Testis (tissue), 2 donors: Measurements from ENCODE around the gene IL22.

Source experiments
- CTCF ChIP-seq, 3 experiments: fragments of 450-650 bp in 2 of 3; fragments of 200-600 bp in 1 of 3; sonication (generic) in 1 of 3; IDR thresholded peaks; one replicate each; pipeline ENCODE4 v1.5.1; 2016 to 2019; ENCODE audit warnings: antibody characterized with exemption in 3 of 3, mild to moderate bottlenecking in 2 of 3, moderate library complexity in 1 of 3
- POLR2A ChIP-seq: fragments of 450-650 bp; IDR thresholded peaks from one replicate; pipeline ENCODE4 v1.6.1; 2017; ENCODE audit warnings: antibody characterized with exemption, mild to moderate bottlenecking, moderate library complexity

- TF ChIP-seq POLR2A (no peak), CTCF (IDR thresholded peaks at IDR 0.05) (no peak)
Measured at GRCh38 chr12:68237078-68237477, 16.3 kb downstream of the IL22 start.
